Liver (tissue), 9 donors: Measurements from ENCODE around the gene TMEM107. TPM values are rescaled to one million over a fixed set of nuclear protein-coding genes. Genes with fewer than 3 reads are reported as not detected.

Experiments
- DNase-seq: peaks from one replicate; pipeline ENCODE4 v3.0.0-alpha.2; 2017; ENCODE audit warnings: low spot score
- H3K27ac ChIP-seq, 2 donors: one replicate each; pipeline ENCODE4 v1.7.0; 2013; ENCODE audit warnings: inconsistent platforms in 2 of 2, low read length in 2 of 2, control low read depth in 1 of 2, low read depth in 1 of 2, mild to moderate bottlenecking in 1 of 2
- H3K27me3 ChIP-seq, 4 donors: one replicate each; pipeline versions ENCODE4 v1.6.1 to v1.7.0; 2013; ENCODE audit warnings: low read length in 3 of 4, inconsistent platforms in 1 of 4, mild to moderate bottlenecking in 1 of 4, moderate library complexity in 1 of 4; ENCODE audit not compliant: control insufficient read depth in 4 of 4, insufficient read depth in 4 of 4
- H3K36me3 ChIP-seq, 4 donors: one replicate each; pipeline versions ENCODE4 v1.6.1 to v1.7.0; 2013; ENCODE audit warnings: low read length in 3 of 4, mild to moderate bottlenecking in 3 of 4, low read depth in 1 of 4, moderate library complexity in 1 of 4; ENCODE audit not compliant: control insufficient read depth in 4 of 4, insufficient read depth in 3 of 4
- H3K4me1 ChIP-seq, 4 donors: one replicate each; pipeline versions ENCODE4 v1.6.1 to v1.7.0; 2013; ENCODE audit warnings: low read length in 3 of 4, mild to moderate bottlenecking in 3 of 4, moderate library complexity in 1 of 4; ENCODE audit not compliant: control insufficient read depth in 4 of 4, insufficient read depth in 4 of 4
- H3K4me3 ChIP-seq, 3 donors: one replicate each; pipeline versions ENCODE4 v1.6.1 to v1.7.0; 2013; ENCODE audit warnings: low read length in 3 of 3, control low read depth in 1 of 3, low read depth in 1 of 3, mild to moderate bottlenecking in 1 of 3
- H3K9ac ChIP-seq, 2 donors: one replicate each; pipeline ENCODE4 v1.7.0; 2013; ENCODE audit warnings: low read length in 2 of 2, mild to moderate bottlenecking in 2 of 2, moderate library complexity in 2 of 2, control low read depth in 1 of 2, low read depth in 1 of 2
- H3K9me3 ChIP-seq, 4 donors: one replicate each; pipeline versions ENCODE4 v1.6.1 to v1.7.0; 2013; ENCODE audit warnings: low read length in 3 of 4; ENCODE audit not compliant: control insufficient read depth in 4 of 4
- EGR1 ChIP-seq, 2 donors: IDR thresholded peaks; 2 replicates each; pipeline ENCODE4 v1.6.1; 2016 to 2018; ENCODE audit warnings: antibody characterized with exemption in 2 of 2, low read depth in 2 of 2
- FOXA1 ChIP-seq: IDR thresholded peaks from 2 replicates; pipeline ENCODE4 v1.6.1; 2016; ENCODE audit warnings: antibody characterized with exemption
- FOXA2 ChIP-seq: IDR thresholded peaks from 2 replicates; pipeline ENCODE4 v1.6.1; 2016; ENCODE audit warnings: antibody characterized with exemption
- GABPA ChIP-seq, 2 donors: IDR thresholded peaks in 1 of 2; conservative IDR thresholded peaks in 1 of 2; 2 replicates each; pipeline ENCODE4 v1.6.1; 2016; ENCODE audit warnings: antibody characterized with exemption in 2 of 2, mild to moderate bottlenecking in 1 of 2, moderate library complexity in 1 of 2
- HNF4A ChIP-seq, 2 donors: conservative IDR thresholded peaks; 2 replicates each; pipeline ENCODE4 v1.6.1; 2016; ENCODE audit warnings: antibody characterized with exemption in 2 of 2, mild to moderate bottlenecking in 2 of 2
- RAD21 ChIP-seq, 2 donors: IDR thresholded peaks; 2 replicates each; pipeline ENCODE4 v1.6.1; 2016; ENCODE audit warnings: antibody characterized with exemption in 2 of 2, mild to moderate bottlenecking in 2 of 2
- REST ChIP-seq: IDR thresholded peaks from 2 replicates; pipeline ENCODE4 v1.6.1; 2016; ENCODE audit warnings: antibody characterized with exemption, mild to moderate bottlenecking
- RXRA ChIP-seq, 2 donors: IDR thresholded peaks; 2 replicates each; pipeline ENCODE4 v1.6.1; 2017 to 2018; ENCODE audit warnings: antibody characterized with exemption in 2 of 2, mild to moderate bottlenecking in 1 of 2
- SP1 ChIP-seq: IDR thresholded peaks from 2 replicates; pipeline ENCODE4 v1.6.1; 2018; ENCODE audit warnings: antibody characterized with exemption, mild to moderate bottlenecking
- TAF1 ChIP-seq: conservative IDR thresholded peaks from 2 replicates; pipeline ENCODE4 v1.6.1; 2016; ENCODE audit warnings: antibody characterized with exemption, mild to moderate bottlenecking
- WGBS: extraction: QIAGEN DNeasy Blood & Tissue Kit; methylation state at CpG from one replicate; pipeline ENCODE4 v1.1.7; 2013; 5-methylcytosine and 5-hydroxymethylcytosine counted together
- polyA plus RNA-seq, 2 donors: library from polyadenylated mRNA; stranded (reverse) in 1 of 2; unstranded in 1 of 2; fragments of 200-250 nt in 1 of 2; fragments of >200 nt in 1 of 2; fragmentation: Nextera tagmentation in 1 of 2; extraction: Ambion mirVana in 1 of 2; gene quantifications; one replicate each; pipeline versions ENCODE4 v1.2.1 to v1.2.3, GENCODE V29; 2013 to 2015
- total RNA-seq, 2 donors: library from RNA; depleted of rRNA; stranded (reverse); fragments of >200 nt; gene quantifications; one replicate each; pipeline ENCODE4 v1.2.3, GENCODE V29; 2014
- TF ChIP-seq, protein P1 (sequence below): IDR thresholded peaks from 2 replicates; pipeline ENCODE4 v1.6.1; 2016; ENCODE audit warnings: antibody characterized with exemption
- TF ChIP-seq, protein P2 (sequence below): fragments of 150-350 bp; IDR thresholded peaks from 2 replicates; pipeline ENCODE4 v1.5.1; 2017; ENCODE audit warnings: improper control_type of control experiment, low read depth, low read length; ENCODE audit not compliant: missing input control
- TF ChIP-seq, protein P3 (sequence below): IDR thresholded peaks from 2 replicates; pipeline ENCODE4 v1.6.1; 2016; ENCODE audit warnings: antibody characterized with exemption
- donor health status: healthy.
- donor health status: healthy.
- donor health status: healthy.
- donor health status: healthy.
- donor health status: healthy.

TMEM107 gene
- total and polyA plus RNA-seq, 4 donors, result 3.0 to 8.4 (median 4.2) TPM

GRCh38 chr17:8138374-8138671 lies 37.9 kb downstream of the TMEM107 start:
- WGBS, result 37% methylated on average over 7 of the region's 7 CpGs
- Histone ChIP-seq H3K4me1 (peaks cover 0 to 9% (median 0%) of the 10 kb centered on the region in 4 donors), H3K9me3 (no peaks in the 10 kb centered on the region)

More at GRCh38 chr17:8138374-8138671, 37.9 kb downstream of the TMEM107 start:
- Histone ChIP-seq H3K4me3 (no peak overlapping the region), H3K27ac (peak overlapping the region; percentile 29 to 66), H3K36me3 (peaks cover 12 to 37% (median 33%) of the 10 kb centered on the region in 4 donors), H3K9ac (no peak overlapping the region), H3K27me3 (no peaks in the 10 kb centered on the region)
- TF ChIP-seq HNF4A (conservative IDR thresholded peaks at IDR 0.05), result no peak
- TF ChIP-seq RXRA (IDR thresholded peaks at IDR 0.05), result no peak
- TF ChIP-seq TAF1, result no peak
- no peak for TF ChIP-seq GABPA (IDR thresholded peaks at IDR 0.05 in 1 of 2, conservative IDR thresholded peaks at IDR 0.05 in 1 of 2)
- TF ChIP-seq FOXA1, result no peak
- TF ChIP-seq FOXA2, result no peak
- TF ChIP-seq RAD21 (IDR thresholded peaks at IDR 0.05), result no peak
- TF ChIP-seq EGR1 (IDR thresholded peaks at IDR 0.05; ENCODE audit: low read depth in 2 of 2), result no peak
- TF ChIP-seq, protein P1, sequence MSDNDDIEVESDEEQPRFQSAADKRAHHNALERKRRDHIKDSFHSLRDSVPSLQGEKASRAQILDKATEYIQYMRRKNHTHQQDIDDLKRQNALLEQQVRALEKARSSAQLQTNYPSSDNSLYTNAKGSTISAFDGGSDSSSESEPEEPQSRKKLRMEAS, result no peak
- TF ChIP-seq SP1, result no peak
- TF ChIP-seq, protein P2, sequence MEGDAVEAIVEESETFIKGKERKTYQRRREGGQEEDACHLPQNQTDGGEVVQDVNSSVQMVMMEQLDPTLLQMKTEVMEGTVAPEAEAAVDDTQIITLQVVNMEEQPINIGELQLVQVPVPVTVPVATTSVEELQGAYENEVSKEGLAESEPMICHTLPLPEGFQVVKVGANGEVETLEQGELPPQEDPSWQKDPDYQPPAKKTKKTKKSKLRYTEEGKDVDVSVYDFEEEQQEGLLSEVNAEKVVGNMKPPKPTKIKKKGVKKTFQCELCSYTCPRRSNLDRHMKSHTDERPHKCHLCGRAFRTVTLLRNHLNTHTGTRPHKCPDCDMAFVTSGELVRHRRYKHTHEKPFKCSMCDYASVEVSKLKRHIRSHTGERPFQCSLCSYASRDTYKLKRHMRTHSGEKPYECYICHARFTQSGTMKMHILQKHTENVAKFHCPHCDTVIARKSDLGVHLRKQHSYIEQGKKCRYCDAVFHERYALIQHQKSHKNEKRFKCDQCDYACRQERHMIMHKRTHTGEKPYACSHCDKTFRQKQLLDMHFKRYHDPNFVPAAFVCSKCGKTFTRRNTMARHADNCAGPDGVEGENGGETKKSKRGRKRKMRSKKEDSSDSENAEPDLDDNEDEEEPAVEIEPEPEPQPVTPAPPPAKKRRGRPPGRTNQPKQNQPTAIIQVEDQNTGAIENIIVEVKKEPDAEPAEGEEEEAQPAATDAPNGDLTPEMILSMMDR, result no peak
- no peak for TF ChIP-seq REST
- TF ChIP-seq, protein P3, sequence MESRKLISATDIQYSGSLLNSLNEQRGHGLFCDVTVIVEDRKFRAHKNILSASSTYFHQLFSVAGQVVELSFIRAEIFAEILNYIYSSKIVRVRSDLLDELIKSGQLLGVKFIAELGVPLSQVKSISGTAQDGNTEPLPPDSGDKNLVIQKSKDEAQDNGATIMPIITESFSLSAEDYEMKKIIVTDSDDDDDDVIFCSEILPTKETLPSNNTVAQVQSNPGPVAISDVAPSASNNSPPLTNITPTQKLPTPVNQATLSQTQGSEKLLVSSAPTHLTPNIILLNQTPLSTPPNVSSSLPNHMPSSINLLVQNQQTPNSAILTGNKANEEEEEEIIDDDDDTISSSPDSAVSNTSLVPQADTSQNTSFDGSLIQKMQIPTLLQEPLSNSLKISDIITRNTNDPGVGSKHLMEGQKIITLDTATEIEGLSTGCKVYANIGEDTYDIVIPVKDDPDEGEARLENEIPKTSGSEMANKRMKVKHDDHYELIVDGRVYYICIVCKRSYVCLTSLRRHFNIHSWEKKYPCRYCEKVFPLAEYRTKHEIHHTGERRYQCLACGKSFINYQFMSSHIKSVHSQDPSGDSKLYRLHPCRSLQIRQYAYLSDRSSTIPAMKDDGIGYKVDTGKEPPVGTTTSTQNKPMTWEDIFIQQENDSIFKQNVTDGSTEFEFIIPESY, result no peak
- DNase-seq, result no peak
